Measurements from ENCODE around the gene FREM1.

The FREM1 gene

DNA sequence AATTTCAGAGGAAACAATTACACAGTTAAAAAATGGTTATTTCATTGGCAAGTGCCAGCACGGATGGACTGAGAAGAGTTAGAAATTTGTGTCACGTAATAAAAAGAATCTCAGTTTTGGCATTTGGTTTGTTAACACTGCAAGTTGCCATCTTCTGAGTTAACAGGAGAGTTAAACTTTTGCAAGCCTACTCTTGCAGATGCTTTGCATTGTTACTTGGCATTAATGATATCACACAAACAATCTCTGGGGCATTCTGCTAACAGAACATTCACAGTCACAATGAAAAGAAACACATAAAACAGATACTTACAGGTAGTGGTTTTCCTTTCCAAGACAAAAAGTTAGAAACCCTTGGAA is 647 bp downstream of the FREM1 start:
- no peaks in the 10 kb centered on the region for H4K20me1 ChIP-seq
- H3K9ac ChIP-seq = no peak overlapping the region
- H3K27me3 ChIP-seq = no peaks in the 10 kb centered on the region
- no peaks in the 10 kb centered on the region for H3K4me1 ChIP-seq
- H3K9me3 ChIP-seq = no peaks in the 10 kb centered on the region
- no peak overlapping the region for H3K4me3 ChIP-seq
- H3K27ac ChIP-seq = no peak overlapping the region
- H3K36me3 ChIP-seq = no peaks in the 10 kb centered on the region
- H3K4me2 ChIP-seq = no peak overlapping the region
- TF ChIP-seq Cebpa-rat (IDR thresholded peaks at IDR 0.05) = no peak

DNA sequence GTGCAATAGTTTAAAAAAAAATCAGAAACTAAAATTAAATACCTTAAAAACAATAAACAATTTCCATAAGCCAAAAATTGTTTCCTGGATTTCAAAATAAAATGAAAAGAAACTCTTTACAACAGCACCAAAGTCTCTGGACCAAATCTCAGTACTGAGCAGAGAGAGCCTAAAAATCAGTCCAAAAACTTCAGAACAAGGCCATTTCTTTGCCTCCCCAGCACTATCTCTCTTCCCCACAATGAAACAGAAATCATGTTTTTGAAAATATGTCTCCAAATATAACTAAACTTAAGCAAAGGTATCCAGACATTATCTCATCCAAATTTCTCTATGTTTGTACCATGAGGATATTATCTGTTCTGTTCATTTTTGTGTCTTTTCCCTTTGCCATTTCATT is 1.0 kb downstream of the FREM1 start:
- no peak overlapping the region for H3K9ac ChIP-seq
- H3K9me3 ChIP-seq = no peaks in the 10 kb centered on the region
- no peaks in the 10 kb centered on the region for H4K20me1 ChIP-seq
- no peak overlapping the region for H3K4me3 ChIP-seq
- no peaks in the 10 kb centered on the region for H3K36me3 ChIP-seq
- H3K4me2 ChIP-seq = no peak overlapping the region
- TF ChIP-seq Cebpa-rat (IDR thresholded peaks at IDR 0.05) = no peak
- no peaks in the 10 kb centered on the region for H3K4me1 ChIP-seq
- H3K27me3 ChIP-seq = no peaks in the 10 kb centered on the region
- no peak overlapping the region for H3K27ac ChIP-seq

GRCh38 chr9:14908295-14909180 is 1.7 kb downstream of the FREM1 start:
- Histone ChIP-seq H3K4me2 (no peak overlapping the region), H3K9me3 (no peaks in the 10 kb centered on the region), H3K27ac (no peak overlapping the region), H4K20me1 (no peaks in the 10 kb centered on the region), H3K27me3 (no peaks in the 10 kb centered on the region), H3K36me3 (no peaks in the 10 kb centered on the region), H3K4me3 (no peak overlapping the region), H3K9ac (no peak overlapping the region), H3K4me1 (no peaks in the 10 kb centered on the region)
- TF ChIP-seq Cebpa-rat (IDR thresholded peaks at IDR 0.05) = no peak

GRCh38 chr9:14907696-14908095 is 2.5 kb downstream of the FREM1 start:
- H3K27ac ChIP-seq = no peak overlapping the region
- H3K4me1 ChIP-seq = no peaks in the 10 kb centered on the region
- no peaks in the 10 kb centered on the region for H3K36me3 ChIP-seq
- H4K20me1 ChIP-seq = no peaks in the 10 kb centered on the region
- H3K4me3 ChIP-seq = no peak overlapping the region
- no peak overlapping the region for H3K4me2 ChIP-seq
- H3K9ac ChIP-seq = no peak overlapping the region
- H3K9me3 ChIP-seq = no peaks in the 10 kb centered on the region
- TF ChIP-seq Cebpa-rat (IDR thresholded peaks at IDR 0.05) = no peak
- no peaks in the 10 kb centered on the region for H3K27me3 ChIP-seq

GRCh38 chr9:14907360-14907685 is 2.9 kb downstream of the FREM1 start:
- Histone ChIP-seq H3K4me1 (no peaks in the 10 kb centered on the region), H3K36me3 (no peaks in the 10 kb centered on the region), H3K4me2 (no peak overlapping the region), H3K9me3 (no peaks in the 10 kb centered on the region), H3K4me3 (no peak overlapping the region), H3K27me3 (no peaks in the 10 kb centered on the region), H4K20me1 (no peaks in the 10 kb centered on the region), H3K27ac (no peak overlapping the region), H3K9ac (no peak overlapping the region)
- no peak for TF ChIP-seq Cebpa-rat (IDR thresholded peaks at IDR 0.05)

DNA sequence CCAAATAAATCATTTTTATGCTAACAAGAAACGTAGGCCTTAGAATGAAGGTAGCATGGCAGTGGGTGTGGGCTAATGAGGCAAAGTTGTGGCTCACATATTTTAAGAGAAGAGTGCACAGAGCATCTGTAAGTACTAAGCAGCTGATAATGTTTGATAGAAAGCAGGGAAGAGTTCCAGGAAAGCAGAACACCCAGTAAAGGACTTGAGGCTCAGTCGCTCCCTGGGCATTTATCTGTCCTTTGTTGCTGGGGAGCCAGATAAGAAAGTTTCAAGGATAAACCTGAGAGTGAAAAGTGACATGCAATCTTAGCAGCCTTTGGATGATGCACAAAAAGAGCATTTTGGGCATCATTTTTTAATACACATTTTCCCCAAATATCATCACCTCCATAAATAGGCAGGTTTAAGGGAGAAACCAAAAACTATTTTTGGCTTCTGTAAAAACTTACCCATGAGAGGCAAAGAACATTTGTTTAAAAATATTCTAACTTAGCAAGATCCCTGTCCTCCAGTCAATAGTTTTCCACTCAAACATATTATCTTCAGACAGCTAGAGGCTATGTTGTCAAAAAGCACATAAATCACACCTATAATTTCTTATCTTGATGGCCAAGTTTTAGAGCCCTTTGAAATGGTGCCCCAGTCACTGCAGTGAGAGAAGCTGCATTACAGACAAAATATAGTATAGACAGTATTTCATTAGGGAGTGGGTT is 3.4 kb downstream of the FREM1 start:
- Histone ChIP-seq H3K9me3 (no peaks in the 10 kb centered on the region), H3K4me3 (no peak overlapping the region), H3K9ac (no peak overlapping the region), H3K36me3 (no peaks in the 10 kb centered on the region), H3K4me1 (no peaks in the 10 kb centered on the region), H3K27me3 (no peaks in the 10 kb centered on the region), H3K4me2 (no peak overlapping the region), H3K27ac (no peak overlapping the region), H4K20me1 (no peaks in the 10 kb centered on the region)
- TF ChIP-seq Cebpa-rat (IDR thresholded peaks at IDR 0.05) = no peak

DNA sequence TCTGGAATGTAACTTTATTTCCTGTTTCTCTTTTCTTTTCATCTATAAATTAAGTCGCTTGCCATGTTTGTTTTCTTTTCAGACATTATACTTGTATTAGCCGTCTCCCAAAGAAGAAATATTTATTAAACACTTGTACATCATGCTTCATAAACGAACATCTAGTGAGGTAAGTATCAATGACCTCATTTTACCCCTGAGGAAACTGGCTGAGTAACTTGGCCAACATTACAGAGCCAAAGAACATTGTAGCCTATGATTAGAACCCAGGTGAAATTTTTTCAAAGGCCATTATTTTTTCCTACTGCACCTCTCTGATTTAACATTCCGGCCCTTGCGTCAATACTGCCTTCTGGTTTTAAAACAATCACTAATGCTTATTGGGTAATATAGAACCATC is 4.2 kb downstream of the FREM1 start:
- H3K9ac ChIP-seq = no peak overlapping the region
- no peak for TF ChIP-seq Cebpa-rat (IDR thresholded peaks at IDR 0.05)
- H3K4me1 ChIP-seq = no peaks in the 10 kb centered on the region
- H3K9me3 ChIP-seq = no peaks in the 10 kb centered on the region
- H4K20me1 ChIP-seq = no peaks in the 10 kb centered on the region
- H3K4me3 ChIP-seq = no peak overlapping the region
- no peak overlapping the region for H3K27ac ChIP-seq
- H3K27me3 ChIP-seq = no peaks in the 10 kb centered on the region
- H3K36me3 ChIP-seq = no peaks in the 10 kb centered on the region
- no peak overlapping the region for H3K4me2 ChIP-seq

GRCh38 chr9:14903040-14903439 is 7.2 kb downstream of the FREM1 start:
- no peaks in the 10 kb centered on the region for H3K36me3 ChIP-seq

DNA sequence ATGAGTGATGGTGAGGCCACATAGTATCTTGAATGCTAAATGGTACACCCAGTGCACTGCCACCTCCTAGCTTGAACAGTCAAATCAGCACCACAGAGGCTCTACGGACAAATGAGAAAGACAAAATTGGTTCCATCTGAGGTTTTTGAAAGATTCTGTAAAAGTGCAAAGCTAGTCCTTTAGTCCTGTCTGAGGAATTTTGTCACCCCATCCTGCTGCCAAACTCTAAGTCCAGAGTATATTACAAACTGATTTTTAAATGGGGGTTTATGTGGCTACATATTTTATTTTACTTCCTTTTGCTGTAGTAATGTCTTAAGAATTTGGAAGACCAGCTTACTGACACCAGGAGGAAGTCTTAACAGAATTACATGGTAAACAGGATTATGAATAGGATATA is 7.7 kb downstream of the FREM1 start:
- TF ChIP-seq Cebpa-rat (IDR thresholded peaks at IDR 0.05) = no peak
- no peak overlapping the region for H3K27ac ChIP-seq
- no peaks in the 10 kb centered on the region for H3K9me3 ChIP-seq
- H3K27me3 ChIP-seq = no peaks in the 10 kb centered on the region
- H3K36me3 ChIP-seq = no peaks in the 10 kb centered on the region
- H3K4me1 ChIP-seq = no peaks in the 10 kb centered on the region
- no peak overlapping the region for H3K4me3 ChIP-seq
- no peak overlapping the region for H3K4me2 ChIP-seq
- no peak overlapping the region for H3K9ac ChIP-seq
- no peaks in the 10 kb centered on the region for H4K20me1 ChIP-seq

More at GRCh38 chr9:14903040-14903439, 7.2 kb downstream of the FREM1 start:
- Histone ChIP-seq H3K9ac (no peak overlapping the region), H3K4me1 (no peaks in the 10 kb centered on the region), H4K20me1 (no peaks in the 10 kb centered on the region), H3K9me3 (no peaks in the 10 kb centered on the region), H3K4me2 (no peak overlapping the region), H3K27ac (no peak overlapping the region), H3K4me3 (no peak overlapping the region), H3K27me3 (no peaks in the 10 kb centered on the region)
- no peak for TF ChIP-seq Cebpa-rat (IDR thresholded peaks at IDR 0.05)

GRCh38 chr9:14899815-14900193 is 10.4 kb downstream of the FREM1 start:
- Histone ChIP-seq H3K9me3 (no peaks in the 10 kb centered on the region), H3K27ac (no peak overlapping the region), H3K9ac (no peak overlapping the region), H3K27me3 (no peaks in the 10 kb centered on the region), H3K4me3 (no peak overlapping the region), H3K36me3 (no peaks in the 10 kb centered on the region), H3K4me1 (no peaks in the 10 kb centered on the region), H3K4me2 (no peak overlapping the region), H4K20me1 (no peaks in the 10 kb centered on the region)
- no peak for TF ChIP-seq Cebpa-rat (IDR thresholded peaks at IDR 0.05)
